ENCODE results near the gene FHOD3.

GRCh38 chr18:36572135-36572856 lies 274.8 kb downstream of the FHOD3 start:
- TF ChIP-seq POLR2A (IDR thresholded peaks at IDR 0.05) (no peak), CTCF (IDR thresholded peaks at IDR 0.05) (peak; percentile 27 to 38 (median 34)), EP300 (IDR thresholded peaks at IDR 0.05; ENCODE audit: low read depth) (no peak)
